Glomerular endothelial cell (primary cell): ENCODE data around the gene RTP1. TPM values are rescaled to one million over a fixed set of nuclear protein-coding genes. Genes with fewer than 3 reads are reported as not detected.
"Not testable (repeated sequence)": the region's sequence is repeated elsewhere in the genome, so short reads cannot be mapped to it uniquely, and the experiment has no call there.

Experiments
- DNase-seq: peaks from one replicate; pipeline ENCODE4 v3.0.0-alpha.2; 2011; ENCODE audit warnings: low read depth, low spot score; ENCODE audit errors: extremely low read depth
- total RNA-seq: library from RNA; depleted of rRNA; stranded (reverse); fragments of >200 nt; gene quantifications from 2 replicates; pipeline ENCODE4 v1.2.3, GENCODE V29; 2015

Gene RTP1
- total RNA-seq, 1 donor from 2014 or later: not detected

DNA sequence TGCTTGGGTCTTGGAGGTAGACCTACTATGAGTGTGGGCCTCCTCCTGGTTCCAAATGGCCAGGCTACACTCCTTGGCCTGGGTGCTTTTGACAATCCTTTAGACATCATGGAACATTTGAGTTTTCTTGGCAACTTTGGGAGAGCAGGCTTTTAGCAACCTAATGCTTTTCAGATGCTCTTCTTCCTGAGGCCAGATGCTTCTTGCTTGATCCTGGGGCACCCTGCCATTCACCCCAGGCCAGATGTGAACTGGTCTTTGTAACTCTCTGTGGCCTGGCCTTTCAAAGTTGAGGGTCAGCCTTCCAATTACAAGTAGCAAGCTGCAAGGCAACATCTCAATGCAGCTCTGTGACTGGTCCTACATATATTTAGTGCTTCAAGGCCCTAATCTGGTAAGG lies 40.5 kb downstream of the RTP1 start:
- DNase-seq: no peak

DNA sequence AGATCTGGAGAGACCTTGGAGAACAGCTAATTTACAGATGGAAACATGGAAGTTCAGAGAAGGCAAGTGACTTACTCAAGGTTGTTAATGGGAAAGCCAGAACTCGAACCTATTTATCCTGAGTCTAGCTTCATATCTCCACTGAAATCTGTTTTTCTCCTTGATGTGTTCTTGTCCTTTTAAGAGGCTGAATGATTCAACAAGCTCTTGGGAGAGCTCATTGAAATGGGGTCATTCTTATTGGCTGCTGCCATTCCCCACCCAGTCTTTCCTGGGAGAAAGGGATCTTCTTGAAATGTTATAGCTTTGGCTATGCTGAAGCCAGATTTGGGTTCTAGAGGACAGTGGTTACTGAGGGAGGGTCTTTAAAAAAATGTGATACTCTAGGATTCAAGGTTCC lies 41.0 kb downstream of the RTP1 start:
- DNase-seq: no peak

DNA sequence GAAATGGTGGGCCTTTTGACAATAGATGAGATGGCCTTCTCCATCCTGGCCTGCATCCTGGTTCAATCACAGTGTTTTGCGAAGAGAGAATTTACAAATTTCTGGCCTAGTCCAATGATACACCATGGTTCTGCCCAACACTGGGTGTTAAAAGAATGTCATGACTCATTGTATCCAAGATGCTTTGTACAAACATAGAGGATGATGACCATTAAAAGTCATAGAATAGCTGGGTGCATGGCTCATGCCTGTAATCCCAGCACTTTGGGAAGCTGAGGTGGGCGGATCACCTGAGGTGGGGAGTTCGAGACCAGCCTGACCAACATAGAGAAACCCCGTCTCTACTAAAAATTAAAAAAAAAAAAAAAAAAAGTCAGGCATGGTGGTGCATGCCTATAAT lies 41.5 kb downstream of the RTP1 start:
- not testable (repeated sequence) for DNase-seq

DNA sequence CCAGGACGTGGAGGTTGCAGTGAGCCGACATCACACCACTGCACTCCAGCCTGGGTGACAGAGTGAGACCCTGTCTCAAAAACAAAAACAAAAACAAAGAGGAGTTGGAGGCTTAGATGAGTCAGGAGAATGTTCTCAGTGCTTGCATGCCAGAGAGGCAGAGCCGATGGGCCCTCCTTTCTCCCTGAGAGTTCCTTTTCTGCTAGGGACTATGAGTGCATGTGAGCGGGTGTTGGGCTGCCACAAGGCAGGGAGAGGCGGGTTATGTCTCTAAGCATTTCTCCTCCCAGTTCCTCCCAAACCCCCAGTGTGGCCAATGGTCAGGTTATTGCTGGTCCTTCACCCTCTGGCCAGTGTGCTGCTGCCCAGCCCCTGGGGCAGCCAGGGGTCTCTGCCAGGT lies 45.1 kb downstream of the RTP1 start:
- no peak for DNase-seq

DNA sequence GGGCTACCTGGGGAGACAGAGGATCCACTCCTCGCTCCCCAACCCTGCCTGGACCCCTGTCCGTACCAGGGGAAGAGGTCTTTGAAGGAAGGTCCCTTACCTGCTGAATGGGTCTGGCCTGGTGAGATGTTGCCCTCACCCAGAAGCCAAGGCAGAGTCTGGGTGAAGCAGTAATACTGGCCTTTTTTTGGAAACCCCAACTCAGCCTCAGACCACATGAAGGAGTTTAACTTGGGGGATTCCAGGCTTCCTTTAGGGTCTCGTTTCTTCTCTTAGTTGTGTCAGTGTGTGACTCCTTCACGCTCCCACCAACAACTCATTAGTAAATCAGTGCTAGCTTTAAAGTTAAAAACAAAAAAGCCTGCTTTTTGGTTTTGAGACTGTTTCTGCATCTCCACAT lies 45.6 kb downstream of the RTP1 start:
- DNase-seq: no peak

DNA sequence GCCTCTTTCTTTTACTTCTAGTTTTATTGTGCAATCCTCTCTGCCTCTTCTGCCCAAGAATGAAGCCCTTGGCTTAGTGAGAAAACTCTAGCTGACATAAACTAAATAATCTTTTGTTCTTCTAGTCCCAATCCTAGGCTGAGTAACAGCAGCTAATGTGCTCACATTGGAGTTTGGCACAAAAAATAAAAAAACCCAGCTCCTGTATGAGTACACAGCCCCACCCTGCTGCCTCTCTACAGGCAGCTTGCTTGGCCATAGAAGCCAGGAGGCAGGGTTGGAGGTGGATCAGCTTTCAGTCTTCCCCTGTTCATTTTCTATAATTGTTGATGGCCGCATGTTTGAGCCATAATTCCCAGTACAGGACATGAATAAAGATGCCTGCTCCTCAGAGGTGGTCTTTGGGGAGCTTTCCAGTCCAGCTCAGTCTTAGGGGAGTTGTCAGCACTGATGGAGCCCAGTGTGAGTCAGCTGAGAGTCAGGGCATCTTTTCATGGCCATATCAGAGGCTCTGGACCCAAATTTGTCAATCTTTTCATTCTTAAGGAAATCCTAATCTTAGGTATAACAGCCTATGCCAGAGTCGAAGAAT lies 46.7 kb downstream of the RTP1 start:
- no peak for DNase-seq

DNA sequence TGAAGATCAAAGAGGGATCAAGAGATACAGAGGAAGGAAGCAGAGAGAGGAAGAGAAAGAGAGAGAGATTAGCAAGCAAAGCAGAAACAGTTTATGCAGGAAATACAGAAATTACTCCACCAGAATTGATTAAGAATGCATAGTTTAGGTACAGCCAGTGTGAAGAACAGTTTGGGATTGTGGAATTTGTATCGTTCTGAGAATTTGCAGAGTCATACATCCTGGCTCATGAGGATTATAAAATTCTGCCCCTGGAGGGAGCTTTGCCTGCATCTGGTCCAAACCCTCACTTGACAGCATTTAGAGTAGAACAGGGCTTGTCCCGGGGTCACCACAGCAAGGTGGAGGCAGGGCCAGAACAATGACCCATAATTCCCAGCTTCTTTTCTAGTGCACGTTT lies 50.1 kb downstream of the RTP1 start:
- DNase-seq: no peak

Other genes with a start within 250 kb of the RTP1 start
- gene RPL39L, start 58.0 kb upstream of the RTP1 start, total RNA-seq: 14.7 and 19.3 TPM in 2 replicates
- gene MASP1, start 94.3 kb downstream of the RTP1 start, total RNA-seq: 1.8 and 4.6 TPM in 2 replicates
- gene RTP4, start 170.9 kb downstream of the RTP1 start, total RNA-seq: 0.78 and 4.6 TPM in 2 replicates